GM18511 (cell line): Measurements from ENCODE around the gene CBLN1.
"Not testable (repeated sequence)": the region's sequence is repeated elsewhere in the genome, so short reads cannot be mapped to it uniquely, and the experiment has no call there.

Experiments
- ATAC-seq: cut with Tn5 transposase; IDR thresholded peaks from one replicate; pipeline ENCODE4 v1.9.1; 2021; ENCODE audit warnings: mild to moderate bottlenecking, moderate library complexity; ENCODE audit not compliant: unreplicated experiment

Gene CBLN1

GRCh38 chr16:49277766-49278566 lies 3.7 kb downstream of the CBLN1 start:
- ATAC-seq, result no peak

DNA sequence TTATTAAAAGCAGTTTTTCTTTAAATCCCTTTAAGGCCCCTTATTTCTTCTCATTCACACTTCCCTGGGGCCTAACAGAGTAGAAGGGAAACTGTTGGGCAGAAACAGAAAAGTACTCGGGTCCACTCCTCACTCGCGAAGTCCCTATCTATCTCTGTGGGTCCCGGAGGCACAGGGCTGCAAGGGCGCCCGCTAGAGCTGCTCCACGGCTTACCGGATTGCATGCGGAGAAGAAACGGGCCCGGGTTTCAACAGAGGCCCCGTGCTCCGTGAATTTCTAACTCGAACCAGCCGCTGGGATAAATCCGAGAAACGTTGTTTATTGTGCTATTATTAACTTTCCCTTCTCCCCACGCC lies 4.3 kb downstream of the CBLN1 start:
- ATAC-seq, result no peak

GRCh38 chr16:49276646-49277385 lies 4.8 kb downstream of the CBLN1 start:
- ATAC-seq, result no peak

- ATAC-seq, result no peak
These were observed 5.8 kb downstream of the CBLN1 start for GRCh38 chr16:49275870-49276269.

GRCh38 chr16:49275050-49275730 lies 6.4 kb downstream of the CBLN1 start:
- ATAC-seq, result no peak

GRCh38 chr16:49274591-49274990 lies 7.0 kb downstream of the CBLN1 start:
- ATAC-seq, result no peak

DNA sequence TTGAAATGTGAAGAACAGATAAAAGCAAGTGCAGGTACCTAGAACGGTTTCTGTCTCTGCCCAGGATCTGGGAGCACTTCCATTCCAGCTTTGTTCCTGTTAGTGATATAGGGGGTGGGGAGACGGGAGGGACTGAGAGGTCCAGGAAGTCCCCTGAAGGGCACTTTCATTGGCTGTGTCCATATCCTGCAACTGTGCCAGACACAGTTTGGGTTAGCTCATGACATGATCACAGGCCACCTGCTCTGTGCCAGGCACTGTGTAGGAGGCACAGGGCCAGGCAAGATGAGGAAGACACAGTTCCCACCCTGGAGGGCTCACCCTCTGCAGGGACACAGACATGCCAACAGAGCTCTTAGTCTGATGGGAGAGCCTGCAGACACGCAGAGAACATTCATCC lies 7.9 kb downstream of the CBLN1 start:
- ATAC-seq, result no peak

DNA sequence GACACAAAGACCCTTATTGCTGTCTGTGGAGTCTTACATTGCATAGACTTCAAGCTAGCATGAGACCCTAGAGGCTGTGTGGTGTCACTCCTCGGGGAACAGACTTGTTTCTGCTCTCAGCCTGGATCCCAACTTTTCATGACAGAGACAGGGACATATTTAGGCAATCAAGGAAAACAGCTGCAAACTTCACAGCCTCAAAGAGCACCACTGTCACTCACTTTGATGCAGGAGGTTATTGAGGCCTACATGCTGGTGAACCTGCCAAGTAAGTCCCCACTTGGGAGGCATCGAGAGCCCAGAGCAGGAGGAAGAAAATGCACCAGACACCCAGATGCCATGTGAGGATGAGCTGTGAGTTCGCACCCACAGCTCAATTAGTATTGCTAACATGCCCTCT lies 10.3 kb downstream of the CBLN1 start:
- ATAC-seq, result no peak

DNA sequence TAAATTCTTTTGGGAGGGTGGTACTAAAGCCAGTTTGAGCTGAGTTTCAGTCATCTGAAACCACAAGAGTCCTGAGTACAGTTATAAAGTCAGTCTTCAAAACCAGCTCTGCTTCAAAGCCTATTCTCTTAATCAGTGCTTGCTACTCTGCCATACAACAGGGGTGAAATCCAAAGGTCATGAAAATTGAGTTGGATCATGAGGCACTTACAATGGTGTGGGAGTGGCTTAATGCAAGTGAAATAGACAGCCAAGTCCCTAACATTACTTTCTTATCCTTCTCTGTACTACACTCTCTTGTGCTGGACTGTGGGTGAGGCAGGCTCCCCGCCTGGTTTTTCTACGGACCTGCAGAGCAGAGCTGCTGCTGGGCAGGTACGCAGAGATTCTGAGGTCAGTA lies 12.4 kb downstream of the CBLN1 start:
- ATAC-seq, result no peak

- no peak for ATAC-seq
These were observed 13.0 kb downstream of the CBLN1 start for GRCh38 chr16:49268667-49269066.

GRCh38 chr16:49262501-49262900 lies 19.1 kb downstream of the CBLN1 start:
- no peak for ATAC-seq

GRCh38 chr16:49261930-49262329 lies 19.7 kb downstream of the CBLN1 start:
- no peak for ATAC-seq

DNA sequence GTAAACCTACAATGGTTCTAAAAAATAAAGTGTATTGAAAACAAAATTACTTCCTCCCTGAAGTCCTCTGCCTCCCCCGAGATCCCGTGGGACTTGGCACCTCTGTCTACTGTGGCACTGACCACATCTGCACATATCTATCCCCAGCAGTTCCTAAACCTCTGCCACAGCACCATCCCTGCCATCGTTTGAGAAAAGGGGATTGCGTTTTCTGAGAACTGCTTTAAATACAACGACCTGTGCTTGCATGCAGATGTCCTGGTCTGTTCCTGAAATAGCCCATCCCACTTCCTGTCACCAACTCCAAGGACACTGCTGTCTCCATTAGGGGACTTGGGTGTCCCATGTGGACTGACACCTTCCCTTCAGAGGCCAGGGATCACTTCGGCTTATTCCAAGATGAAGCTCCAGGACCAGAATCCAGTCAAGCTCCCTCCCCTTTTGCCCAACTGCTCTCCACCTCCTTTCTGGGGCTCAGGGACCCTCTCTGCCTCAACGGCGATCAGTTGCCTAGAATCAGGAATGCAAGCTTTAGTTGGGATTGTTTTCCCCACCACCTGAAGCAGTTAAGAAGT lies 20.6 kb downstream of the CBLN1 start:
- ATAC-seq, result no peak

DNA sequence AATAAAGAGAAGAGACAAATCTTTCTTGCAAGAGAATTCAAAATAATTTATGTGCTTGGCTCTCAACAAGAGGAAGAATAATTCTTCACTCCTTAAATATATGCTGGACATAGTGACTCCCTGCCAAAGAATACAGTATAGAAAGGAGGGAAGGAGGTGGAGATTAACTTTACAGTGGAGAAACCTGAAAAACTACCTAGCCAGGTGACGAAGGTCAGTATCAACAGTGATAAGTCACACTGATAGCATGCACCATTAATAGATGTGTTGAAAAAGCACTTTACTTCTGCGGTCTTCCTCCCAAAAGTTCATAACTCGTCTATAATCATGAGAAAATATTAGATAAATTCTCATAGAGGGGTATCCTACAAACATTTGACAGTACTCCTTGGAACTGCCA lies 21.4 kb downstream of the CBLN1 start:
- ATAC-seq, result no peak

- no peak for ATAC-seq
These were observed 22.3 kb downstream of the CBLN1 start for GRCh38 chr16:49259330-49259729.

DNA sequence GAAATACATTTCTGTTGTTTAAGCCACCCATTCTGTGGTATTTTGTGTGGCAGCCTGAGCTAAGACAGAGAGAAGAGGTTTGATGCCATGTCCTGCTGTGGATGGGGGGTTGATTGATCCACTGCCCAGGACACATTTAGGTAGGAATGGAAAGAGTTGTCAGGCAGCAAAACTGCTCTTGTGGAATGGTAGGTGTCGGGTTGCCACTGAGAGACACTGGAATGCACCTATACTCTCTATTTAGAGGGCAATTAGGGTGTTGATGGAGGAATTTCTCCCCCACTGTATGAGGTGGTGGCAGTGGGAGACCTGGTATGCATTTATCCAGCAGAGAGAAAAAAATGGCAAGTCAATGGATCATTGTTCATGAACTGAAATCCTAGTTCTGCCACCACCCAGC lies 30.9 kb downstream of the CBLN1 start:
- ATAC-seq, result no peak

DNA sequence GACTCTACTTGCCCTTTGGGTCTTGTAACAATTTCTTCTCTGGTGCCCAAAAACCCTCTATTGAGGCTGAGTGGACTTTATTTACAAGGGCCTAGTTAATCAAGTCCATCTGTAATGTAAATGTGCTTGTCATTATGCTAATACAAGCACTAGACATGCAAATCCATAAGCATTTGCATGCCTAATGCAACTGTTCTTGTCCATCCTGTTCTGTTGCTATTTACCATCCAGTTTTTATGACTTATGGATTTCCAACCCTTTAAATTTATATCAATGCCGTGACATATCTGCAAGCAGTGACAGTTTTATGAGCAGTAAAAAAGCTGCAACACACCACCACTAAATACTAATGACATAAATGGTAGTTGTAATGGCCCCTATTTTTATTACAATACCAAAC lies 33.4 kb downstream of the CBLN1 start:
- no peak for ATAC-seq

DNA sequence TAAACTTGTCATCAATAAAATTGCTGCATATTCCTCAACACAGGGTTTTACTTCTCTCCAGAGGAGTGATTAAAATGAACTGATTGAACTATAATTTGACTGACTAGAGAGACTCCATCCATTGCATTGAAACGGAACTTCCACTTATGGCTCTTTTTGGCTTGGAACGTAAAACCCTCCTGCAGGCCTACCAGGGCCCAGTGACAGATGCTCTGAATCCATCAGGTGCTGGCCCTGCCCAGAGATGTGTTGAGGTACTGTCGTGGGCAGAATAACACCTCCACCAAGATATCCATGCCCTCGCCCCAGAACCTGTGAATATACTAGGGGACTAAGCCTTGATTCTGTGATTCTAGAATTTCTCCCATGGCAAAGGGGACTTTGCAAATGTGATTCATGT lies 45.4 kb downstream of the CBLN1 start:
- no peak for ATAC-seq

DNA sequence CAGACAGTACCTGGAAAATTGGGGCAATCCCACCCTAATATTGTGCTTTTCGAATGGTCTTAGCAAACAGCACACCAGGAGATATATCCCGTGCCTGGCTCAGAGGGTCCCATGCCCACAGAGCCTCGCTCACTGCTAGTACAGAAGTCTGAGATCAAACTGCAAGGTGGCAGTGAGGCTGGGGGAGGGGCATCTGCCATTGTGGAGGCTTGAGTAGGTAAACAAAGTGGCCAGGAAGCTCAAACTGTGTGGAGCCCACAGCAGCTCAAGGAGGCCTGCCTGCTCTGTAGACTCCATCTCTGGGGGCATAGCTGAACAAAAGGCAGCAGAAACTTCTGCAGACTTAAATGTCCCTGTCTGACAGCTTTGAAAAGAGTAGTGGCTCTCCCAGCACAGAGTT lies 53.3 kb downstream of the CBLN1 start:
- not testable (repeated sequence) for ATAC-seq
